Fibroblast of skin of back (primary cell): ENCODE measurements around the gene C17orf107.
"Not testable (repeated sequence)": the region's sequence is repeated elsewhere in the genome, so short reads cannot be mapped to it uniquely, and the experiment has no call there.

ENCODE experiments used
- DNase-seq: peaks from one replicate; pipeline ENCODE4 v3.0.0-alpha.2; 2013

C17orf107 gene

GRCh38 chr17:4901108-4901647 lies 1.8 kb downstream of the C17orf107 start:
- no peak for DNase-seq

- no peak for DNase-seq
Observed at GRCh38 chr17:4901648-4902344, 2.5 kb downstream of the C17orf107 start.

- no peak for DNase-seq
Observed at GRCh38 chr17:4902540-4902939, 3.2 kb downstream of the C17orf107 start.

GRCh38 chr17:4903051-4903818 lies 3.9 kb downstream of the C17orf107 start, which contains the start of gene CHRNE:
Gene CHRNE, minus strand, starts transcription at chr17:4903098. Its CDS starts 35 bp downstream, at chr17:4903063.
- peak; percentile 66 for DNase-seq

- not testable (repeated sequence) for DNase-seq
Observed at GRCh38 chr17:4906642-4907041, 7.3 kb downstream of the C17orf107 start.

- DNase-seq, result peak; percentile 16
Observed at GRCh38 chr17:4908301-4908700, 9.0 kb downstream of the C17orf107 start.

- peak; percentile 90 for DNase-seq
Observed at GRCh38 chr17:4908711-4909496, 9.6 kb downstream of the C17orf107 start.

GRCh38 chr17:4913994-4914393 lies 14.7 kb downstream of the C17orf107 start:
- peak; percentile 23 for DNase-seq

- DNase-seq, result not testable (repeated sequence)
Observed at GRCh38 chr17:4914551-4914950, 15.2 kb downstream of the C17orf107 start.

- DNase-seq, result no peak
Observed at GRCh38 chr17:4919511-4920047, 20.2 kb downstream of the C17orf107 start.

- DNase-seq, result no peak
Observed at GRCh38 chr17:4920351-4921048, 21.2 kb downstream of the C17orf107 start.

- no peak for DNase-seq
Observed at GRCh38 chr17:4921320-4921719, 22.0 kb downstream of the C17orf107 start.

- DNase-seq, result not testable (repeated sequence)
Observed at GRCh38 chr17:4926577-4927335, 27.4 kb downstream of the C17orf107 start.

- DNase-seq, result no peak
Observed at GRCh38 chr17:4928881-4929280, 29.5 kb downstream of the C17orf107 start.

- DNase-seq, result no peak
Observed at GRCh38 chr17:4931963-4932362, 32.6 kb downstream of the C17orf107 start, which contains the start of gene GP1BA. Gene GP1BA, plus strand, starts transcription at chr17:4932277. Its CDS starts 328 bp downstream, at chr17:4932605.

- DNase-seq, result no peak
Observed at GRCh38 chr17:4932756-4933155, 33.4 kb downstream of the C17orf107 start.

GRCh38 chr17:4933646-4934045 lies 34.3 kb downstream of the C17orf107 start:
- no peak for DNase-seq

GRCh38 chr17:4934173-4934979 lies 35.0 kb downstream of the C17orf107 start:
- peak; percentile 53 for DNase-seq

GRCh38 chr17:4935650-4936049 lies 36.3 kb downstream of the C17orf107 start:
- no peak for DNase-seq

- no peak for DNase-seq
Observed at GRCh38 chr17:4936436-4936835, 37.1 kb downstream of the C17orf107 start.
